GM12873 (cell line): ENCODE data around the gene SLC13A3.

ENCODE experiments used
- TF ChIP-seq, protein P1 (sequence below): IDR thresholded peaks from 2 replicates; pipeline ENCODE4 v1.5.1; 2012; ENCODE audit warnings: low read depth, mild to moderate bottlenecking, moderate library complexity, low read length, control low read depth; ENCODE audit not compliant: insufficient read depth; ENCODE audit errors: missing control alignments

SLC13A3 gene

GRCh38 chr20:46509523-46509922, 141.7 kb downstream of the SLC13A3 start:
- TF ChIP-seq, protein P1, sequence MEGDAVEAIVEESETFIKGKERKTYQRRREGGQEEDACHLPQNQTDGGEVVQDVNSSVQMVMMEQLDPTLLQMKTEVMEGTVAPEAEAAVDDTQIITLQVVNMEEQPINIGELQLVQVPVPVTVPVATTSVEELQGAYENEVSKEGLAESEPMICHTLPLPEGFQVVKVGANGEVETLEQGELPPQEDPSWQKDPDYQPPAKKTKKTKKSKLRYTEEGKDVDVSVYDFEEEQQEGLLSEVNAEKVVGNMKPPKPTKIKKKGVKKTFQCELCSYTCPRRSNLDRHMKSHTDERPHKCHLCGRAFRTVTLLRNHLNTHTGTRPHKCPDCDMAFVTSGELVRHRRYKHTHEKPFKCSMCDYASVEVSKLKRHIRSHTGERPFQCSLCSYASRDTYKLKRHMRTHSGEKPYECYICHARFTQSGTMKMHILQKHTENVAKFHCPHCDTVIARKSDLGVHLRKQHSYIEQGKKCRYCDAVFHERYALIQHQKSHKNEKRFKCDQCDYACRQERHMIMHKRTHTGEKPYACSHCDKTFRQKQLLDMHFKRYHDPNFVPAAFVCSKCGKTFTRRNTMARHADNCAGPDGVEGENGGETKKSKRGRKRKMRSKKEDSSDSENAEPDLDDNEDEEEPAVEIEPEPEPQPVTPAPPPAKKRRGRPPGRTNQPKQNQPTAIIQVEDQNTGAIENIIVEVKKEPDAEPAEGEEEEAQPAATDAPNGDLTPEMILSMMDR, result no peak
